AG09309 (cell line): ENCODE results near the gene SLC40A1.

Experiments used
- DNase-seq: peaks from one replicate; pipeline ENCODE4 v3.0.0-alpha.2; 2010; ENCODE audit warnings: low read depth
- H3K4me3 ChIP-seq: 2 replicates; pipeline ENCODE4 v1.5.1; 2011; ENCODE audit warnings: mild to moderate bottlenecking, low read depth, low read length, moderate library complexity; ENCODE audit not compliant: control insufficient read depth
- TF ChIP-seq, protein P1 (sequence below): IDR thresholded peaks from 2 replicates; pipeline ENCODE4 v1.5.1; 2011; ENCODE audit warnings: mild to moderate bottlenecking, low read depth, low read length, inconsistent platforms; ENCODE audit not compliant: insufficient read depth, control insufficient read depth; ENCODE audit errors: missing control alignments

The SLC40A1 gene

DNA sequence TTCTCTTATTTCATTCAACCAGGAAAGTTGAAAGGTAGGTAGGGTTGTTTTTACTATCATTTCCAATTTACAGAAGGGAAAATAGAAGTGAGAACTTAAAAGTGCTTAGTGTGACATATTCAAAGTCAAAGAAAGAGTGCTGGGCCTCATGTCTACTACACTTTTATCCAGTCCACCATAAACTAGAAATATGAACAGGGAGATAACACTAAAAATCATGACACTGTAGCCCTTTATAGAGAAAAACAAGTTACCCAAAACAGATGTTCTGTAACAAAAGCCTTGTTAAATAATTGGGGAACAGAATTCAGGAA lies 20.4 kb downstream of the SLC40A1 start:
- H3K4me3 ChIP-seq = no peak overlapping the region
- TF ChIP-seq, protein P1, sequence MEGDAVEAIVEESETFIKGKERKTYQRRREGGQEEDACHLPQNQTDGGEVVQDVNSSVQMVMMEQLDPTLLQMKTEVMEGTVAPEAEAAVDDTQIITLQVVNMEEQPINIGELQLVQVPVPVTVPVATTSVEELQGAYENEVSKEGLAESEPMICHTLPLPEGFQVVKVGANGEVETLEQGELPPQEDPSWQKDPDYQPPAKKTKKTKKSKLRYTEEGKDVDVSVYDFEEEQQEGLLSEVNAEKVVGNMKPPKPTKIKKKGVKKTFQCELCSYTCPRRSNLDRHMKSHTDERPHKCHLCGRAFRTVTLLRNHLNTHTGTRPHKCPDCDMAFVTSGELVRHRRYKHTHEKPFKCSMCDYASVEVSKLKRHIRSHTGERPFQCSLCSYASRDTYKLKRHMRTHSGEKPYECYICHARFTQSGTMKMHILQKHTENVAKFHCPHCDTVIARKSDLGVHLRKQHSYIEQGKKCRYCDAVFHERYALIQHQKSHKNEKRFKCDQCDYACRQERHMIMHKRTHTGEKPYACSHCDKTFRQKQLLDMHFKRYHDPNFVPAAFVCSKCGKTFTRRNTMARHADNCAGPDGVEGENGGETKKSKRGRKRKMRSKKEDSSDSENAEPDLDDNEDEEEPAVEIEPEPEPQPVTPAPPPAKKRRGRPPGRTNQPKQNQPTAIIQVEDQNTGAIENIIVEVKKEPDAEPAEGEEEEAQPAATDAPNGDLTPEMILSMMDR = no peak
- no peak for DNase-seq

DNA sequence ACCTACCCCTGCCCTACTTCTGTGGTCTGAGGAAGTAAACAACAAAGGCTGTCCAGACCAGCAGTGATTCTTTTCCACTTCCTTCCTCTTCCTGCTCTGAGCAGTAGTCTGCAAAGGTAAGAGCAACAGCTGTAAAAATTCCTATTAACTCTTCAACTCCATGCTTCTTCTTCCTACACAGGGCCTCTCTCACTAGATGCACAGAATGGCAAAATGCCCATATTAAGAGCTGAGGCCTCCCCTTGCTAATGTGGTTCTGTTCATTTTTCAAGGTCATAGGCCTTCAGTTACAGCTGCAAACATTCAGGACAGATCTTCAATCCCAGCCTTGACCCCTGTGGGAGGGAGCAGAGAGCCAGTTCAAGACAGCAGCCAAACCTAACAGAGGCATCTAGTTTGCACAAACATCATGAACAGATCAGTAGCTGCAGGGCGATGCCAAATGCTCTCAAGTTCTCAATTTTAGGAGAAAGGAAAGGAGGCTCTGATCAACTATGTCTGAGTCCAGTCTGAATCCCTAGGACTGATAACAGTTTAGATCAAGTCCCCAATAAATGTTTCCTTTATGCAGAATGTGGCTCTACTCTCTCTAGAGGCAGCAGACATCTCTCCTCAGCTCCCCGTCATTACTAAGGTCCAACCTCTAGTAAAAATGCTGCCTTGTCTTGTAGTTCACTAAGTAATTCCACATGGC lies 20.9 kb downstream of the SLC40A1 start:
- TF ChIP-seq, protein P1 = no peak
- no peak overlapping the region for H3K4me3 ChIP-seq
- DNase-seq = no peak

DNA sequence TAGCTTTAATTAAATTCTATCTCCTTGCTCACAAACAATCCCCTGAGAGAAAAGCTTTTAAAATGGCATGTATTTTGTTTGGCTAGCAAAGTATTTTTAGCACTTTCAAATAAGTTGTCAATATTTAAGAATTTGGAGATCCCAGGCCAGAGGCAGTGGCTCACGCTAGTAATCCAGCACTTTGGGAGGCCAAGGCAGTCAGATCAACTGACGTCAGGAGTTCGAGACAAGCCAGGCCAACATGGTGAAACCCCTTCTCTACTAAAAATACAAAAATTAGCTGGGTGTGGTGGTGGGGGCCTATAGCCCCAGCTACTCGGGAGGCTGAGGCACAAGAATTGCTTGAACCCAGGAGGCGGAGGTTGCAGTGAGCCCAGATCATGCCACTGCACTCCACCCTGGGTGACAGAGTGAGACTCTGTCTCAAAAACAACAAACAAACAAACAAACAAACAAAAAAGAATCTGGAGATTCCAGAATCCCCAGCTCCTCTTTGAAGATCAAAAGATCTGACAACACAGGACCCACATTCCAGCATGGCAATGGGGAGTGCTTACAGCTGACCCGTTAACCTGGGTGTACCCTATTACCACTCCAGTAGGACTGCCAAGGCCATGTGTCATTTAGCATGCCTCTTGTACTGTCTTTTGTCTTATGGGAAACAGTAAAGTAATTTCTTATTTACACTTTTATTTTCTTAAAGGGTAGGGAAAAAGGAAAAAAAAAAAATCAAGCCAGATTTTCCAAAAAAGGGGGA lies 21.9 kb downstream of the SLC40A1 start:
- H3K4me3 ChIP-seq = no peak overlapping the region
- TF ChIP-seq, protein P1 = no peak
- no peak for DNase-seq

DNA sequence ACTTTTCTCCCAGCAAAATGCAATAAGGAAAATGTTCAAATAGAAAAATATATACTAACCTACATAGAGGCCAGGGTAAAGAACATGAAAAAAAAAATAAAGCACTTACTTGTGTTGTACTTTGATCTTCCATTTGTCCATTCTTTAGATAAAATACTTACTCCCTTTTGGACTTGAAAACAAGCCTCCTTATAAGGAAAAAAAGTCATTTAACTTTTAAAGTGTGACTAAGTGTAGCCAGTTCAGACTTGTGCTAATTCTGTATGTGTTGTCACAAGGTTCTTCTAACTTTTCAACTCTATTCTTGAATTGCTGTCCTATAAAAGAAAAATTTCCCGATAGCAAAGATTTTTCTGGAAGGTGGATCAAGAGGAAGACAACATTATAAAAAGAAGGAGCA lies 23.2 kb downstream of the SLC40A1 start:
- H3K4me3 ChIP-seq = no peak overlapping the region
- DNase-seq = no peak
- TF ChIP-seq, protein P1 = no peak

DNA sequence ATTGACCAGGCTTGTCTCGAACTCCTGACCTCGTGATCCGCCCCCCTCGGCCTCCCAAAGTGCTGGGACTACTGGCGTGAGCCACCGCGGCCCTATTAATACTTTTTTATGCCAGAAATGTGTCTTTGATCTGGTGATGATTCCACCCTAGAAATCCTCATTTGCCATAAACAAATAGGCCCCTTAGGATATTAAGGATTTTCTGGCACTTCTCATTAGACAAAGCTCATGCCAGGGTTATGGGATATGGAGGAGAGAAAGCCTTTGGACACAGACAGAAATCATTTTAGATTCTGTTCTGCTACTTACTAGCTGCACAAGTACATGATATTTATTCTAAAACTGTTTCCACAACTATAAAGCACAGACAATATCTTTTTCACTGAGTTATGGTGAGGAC lies 24.1 kb downstream of the SLC40A1 start:
- DNase-seq = no peak
- no peak overlapping the region for H3K4me3 ChIP-seq
- TF ChIP-seq, protein P1 = no peak

DNA sequence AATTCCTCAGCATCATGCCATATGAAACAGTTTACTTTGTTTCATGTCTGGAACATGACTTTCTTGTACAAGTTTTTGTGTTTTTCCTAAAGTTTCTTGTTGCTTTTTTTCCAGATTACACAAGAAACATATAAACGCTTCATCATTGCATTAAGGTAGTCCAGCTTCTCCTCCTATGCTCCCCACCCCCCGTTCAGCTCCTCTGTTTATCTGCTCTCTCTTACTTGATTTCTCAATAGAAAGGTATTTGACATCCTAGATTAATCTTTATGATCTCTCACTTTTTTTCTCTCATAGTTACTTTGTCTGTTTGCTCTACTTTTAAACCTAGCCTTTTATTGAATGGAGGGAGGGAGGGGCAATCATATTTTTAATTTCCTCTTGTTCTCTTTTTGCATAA lies 25.4 kb downstream of the SLC40A1 start:
- TF ChIP-seq, protein P1 = no peak
- no peak for DNase-seq
- H3K4me3 ChIP-seq = no peak overlapping the region

DNA sequence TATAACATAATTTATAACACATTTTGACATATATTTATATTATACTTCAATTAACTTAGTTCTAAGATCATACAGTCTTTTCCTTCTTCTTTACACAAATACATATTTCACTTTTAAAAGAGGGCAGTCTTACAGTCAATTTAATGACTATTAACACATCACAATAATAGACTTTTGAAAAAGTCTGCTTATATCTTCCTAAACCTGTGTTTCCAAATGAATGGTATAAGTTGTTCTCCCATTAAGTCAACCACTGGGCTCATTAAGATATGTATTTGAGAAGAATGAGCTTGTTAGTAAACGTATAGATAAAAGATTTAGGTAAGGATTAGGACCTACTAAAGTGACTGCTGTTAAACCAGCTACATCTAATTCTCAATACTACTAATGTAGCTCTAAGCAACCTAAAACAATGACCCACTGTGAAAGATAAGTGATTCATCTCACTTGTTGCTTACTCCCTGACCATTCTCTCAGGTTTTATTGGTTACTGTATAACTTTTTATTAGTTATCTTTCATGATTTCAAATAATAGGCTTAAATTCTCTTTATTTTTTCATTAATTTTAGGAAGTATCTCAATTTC lies 27.0 kb downstream of the SLC40A1 start:
- TF ChIP-seq, protein P1 = no peak
- DNase-seq = no peak
- H3K4me3 ChIP-seq = no peak overlapping the region
